Activated T-helper 17 cell treated with anti-CD3 and anti-CD28 coated beads, Interleukin-2, amount 50 U/mL, for 72 hours (primary cell): ENCODE results near the gene GYG2. TPM values are rescaled to one million over a fixed set of nuclear protein-coding genes. Genes with fewer than 3 reads are reported as not detected.
"Not testable (repeated sequence)": the region's sequence is repeated elsewhere in the genome, so short reads cannot be mapped to it uniquely, and the experiment has no call there.

ENCODE experiments used
- ATAC-seq: fragments of 150-1000 bp; cut with Tn5 transposase; replicated peaks from 2 replicates; pipeline ENCODE4 v1.10.0; 2021; ENCODE audit warnings: mild to moderate bottlenecking, moderate library complexity
- H3K27ac Mint-ChIP-seq: one replicate; pipeline ENCODE4 v1.8.0; 2022; ENCODE audit warnings: mixed read lengths
- H3K27me3 Mint-ChIP-seq: one replicate; pipeline ENCODE4 v1.8.0; 2022; ENCODE audit warnings: mixed read lengths
- H3K36me3 Mint-ChIP-seq: one replicate; pipeline ENCODE4 v1.8.0; 2022; ENCODE audit warnings: low read depth, mild to moderate bottlenecking, mixed read lengths
- H3K4me1 Mint-ChIP-seq: one replicate; pipeline ENCODE4 v1.8.0; 2022; ENCODE audit warnings: mixed read lengths
- H3K4me3 Mint-ChIP-seq: one replicate; pipeline ENCODE4 v1.8.0; 2022; ENCODE audit warnings: mild to moderate bottlenecking, mixed read lengths
- H3K9me3 Mint-ChIP-seq: one replicate; pipeline ENCODE4 v1.8.0; 2022; ENCODE audit warnings: mixed read lengths
- total RNA-seq, 2 donors: library from RNA; stranded (reverse); gene quantifications; one replicate each; pipeline ENCODE4 v1.2.3, GENCODE V29; 2022

Gene GYG2
- total RNA-seq, 2 donors from 2014 or later, result not detected

GRCh38 chrX:2924151-2924550 lies 95.4 kb downstream of the GYG2 start:
- no peak for ATAC-seq
- Mint-ChIP-seq H3K36me3 (no peaks in the 10 kb centered on the region), H3K27ac (no peak overlapping the region), H3K4me1 (no peaks in the 10 kb centered on the region), H3K4me3 (no peak overlapping the region), H3K9me3 (no peaks in the 10 kb centered on the region), H3K27me3 (no peaks in the 10 kb centered on the region)

- not testable (repeated sequence) for H3K4me1 Mint-ChIP-seq, H3K27me3 Mint-ChIP-seq, H3K36me3 Mint-ChIP-seq, H3K4me3 Mint-ChIP-seq, H3K27ac Mint-ChIP-seq, H3K9me3 Mint-ChIP-seq, ATAC-seq
Measured at GRCh38 chrX:2926255-2926654, 97.5 kb downstream of the GYG2 start.

GRCh38 chrX:2926664-2927275 lies 98.0 kb downstream of the GYG2 start:
- H3K27me3 Mint-ChIP-seq, result no peaks in the 10 kb centered on the region
- no peak overlapping the region for H3K4me3 Mint-ChIP-seq
- ATAC-seq, result no peak
- no peaks in the 10 kb centered on the region for H3K9me3 Mint-ChIP-seq
- H3K4me1 Mint-ChIP-seq, result peaks cover 4% of the 10 kb centered on the region
- H3K27ac Mint-ChIP-seq, result no peak overlapping the region
- no peaks in the 10 kb centered on the region for H3K36me3 Mint-ChIP-seq

- Mint-ChIP-seq H3K27me3 (no peaks in the 10 kb centered on the region), H3K9me3 (no peaks in the 10 kb centered on the region), H3K4me1 (peaks cover 4% of the 10 kb centered on the region), H3K4me3 (peak overlapping the region; percentile 27), H3K36me3 (no peaks in the 10 kb centered on the region), H3K27ac (no peak overlapping the region)
- ATAC-seq, result no peak
Measured at GRCh38 chrX:2928191-2928582, 99.5 kb downstream of the GYG2 start.

GRCh38 chrX:2928583-2929434 lies 100.1 kb downstream of the GYG2 start, which contains the start of gene ARSD:
Gene ARSD (minus strand): TSS chrX:2929339. CDS start chrX:2929275, 64 bp downstream.
- no peaks in the 10 kb centered on the region for H3K36me3 Mint-ChIP-seq
- peak; percentile 89 for ATAC-seq
- peaks cover 4% of the 10 kb centered on the region for H3K4me1 Mint-ChIP-seq
- no peaks in the 10 kb centered on the region for H3K9me3 Mint-ChIP-seq
- no peak within 1 kb of the TSS for H3K27ac Mint-ChIP-seq
- peak within 1 kb of the TSS; percentile 60 for H3K4me3 Mint-ChIP-seq
- no peaks in the 10 kb centered on the region for H3K27me3 Mint-ChIP-seq

GRCh38 chrX:2931155-2931554 lies 102.4 kb downstream of the GYG2 start:
- no peak overlapping the region for H3K4me3 Mint-ChIP-seq
- H3K27me3 Mint-ChIP-seq, result no peaks in the 10 kb centered on the region
- no peak for ATAC-seq
- no peak overlapping the region for H3K27ac Mint-ChIP-seq
- H3K9me3 Mint-ChIP-seq, result no peaks in the 10 kb centered on the region
- H3K36me3 Mint-ChIP-seq, result no peaks in the 10 kb centered on the region
- H3K4me1 Mint-ChIP-seq, result peaks cover 4% of the 10 kb centered on the region

GRCh38 chrX:2931612-2932011 lies 102.9 kb downstream of the GYG2 start:
- no peaks in the 10 kb centered on the region for H3K27me3 Mint-ChIP-seq
- H3K4me1 Mint-ChIP-seq, result peaks cover 4% of the 10 kb centered on the region
- no peaks in the 10 kb centered on the region for H3K36me3 Mint-ChIP-seq
- H3K27ac Mint-ChIP-seq, result no peak overlapping the region
- no peak for ATAC-seq
- no peaks in the 10 kb centered on the region for H3K9me3 Mint-ChIP-seq
- H3K4me3 Mint-ChIP-seq, result no peak overlapping the region

Other genes starting within 250 kb of the GYG2 start
- 100 to 1,000 TPM; 157 to 231 TPM for gene CD99, start 137.6 kb upstream of the GYG2 start, total RNA-seq
- gene XG, start 76.9 kb upstream of the GYG2 start, total RNA-seq, result under 1 TPM in 1 of 2 donors, not detected in 1; 0.34 TPM
- 1 to 10 TPM; 1.8 to 2.5 TPM for gene ARSD, start 100.4 kb downstream of the GYG2 start, total RNA-seq
- under 1 TPM in 1 of 2 donors, not detected in 1; 0.26 TPM for gene ARSH, start 177.6 kb downstream of the GYG2 start, total RNA-seq
- gene ARSF, start 212.5 kb downstream of the GYG2 start, total RNA-seq, result not detected